ENCODE results near the gene SLAIN2.
"Not testable (repeated sequence)": the region's sequence is repeated elsewhere in the genome, so short reads cannot be mapped to it uniquely, and the experiment has no call there.

SLAIN2 gene

GRCh38 chr4:48340965-48341775 is at the start of gene SLAIN2:
Gene SLAIN2, plus strand, starts transcription at chr4:48341529. Its CDS starts 211 bp downstream, at chr4:48341740.
- DNase-seq, result peak; percentile 98

- not testable (repeated sequence) for DNase-seq
Observed at GRCh38 chr4:48292218-48292790, 49.0 kb upstream of the SLAIN2 start.

- DNase-seq, result no peak
Observed at GRCh38 chr4:48295116-48295515, 46.2 kb upstream of the SLAIN2 start.

- no peak for DNase-seq
Observed at GRCh38 chr4:48296365-48296764, 45.0 kb upstream of the SLAIN2 start.

GRCh38 chr4:48297256-48297846 is 44.0 kb upstream of the SLAIN2 start:
- no peak for DNase-seq

GRCh38 chr4:48299560-48299959 is 41.8 kb upstream of the SLAIN2 start:
- DNase-seq, result no peak

- DNase-seq, result no peak
Observed at GRCh38 chr4:48300004-48300403, 41.3 kb upstream of the SLAIN2 start.

- no peak for DNase-seq
Observed at GRCh38 chr4:48305508-48305907, 35.8 kb upstream of the SLAIN2 start.

- DNase-seq, result no peak
Observed at GRCh38 chr4:48307528-48307927, 33.8 kb upstream of the SLAIN2 start.

GRCh38 chr4:48308901-48309300 is 32.4 kb upstream of the SLAIN2 start:
- DNase-seq, result no peak

- DNase-seq, result no peak
Observed at GRCh38 chr4:48311896-48312295, 29.4 kb upstream of the SLAIN2 start.

- not testable (repeated sequence) for DNase-seq
Observed at GRCh38 chr4:48314746-48315145, 26.6 kb upstream of the SLAIN2 start.

- peak; percentile 16 for DNase-seq
Observed at GRCh38 chr4:48315728-48316630, 25.4 kb upstream of the SLAIN2 start.

- DNase-seq, result no peak
Observed at GRCh38 chr4:48321312-48321711, 20.0 kb upstream of the SLAIN2 start.

- no peak for DNase-seq
Observed at GRCh38 chr4:48322063-48322462, 19.3 kb upstream of the SLAIN2 start.

- no peak for DNase-seq
Observed at GRCh38 chr4:48324281-48324680, 17.0 kb upstream of the SLAIN2 start.

GRCh38 chr4:48329193-48329592 is 12.1 kb upstream of the SLAIN2 start:
- no peak for DNase-seq

- no peak for DNase-seq
Observed at GRCh38 chr4:48329976-48330375, 11.4 kb upstream of the SLAIN2 start.

- no peak for DNase-seq
Observed at GRCh38 chr4:48331577-48332330, 9.6 kb upstream of the SLAIN2 start.

GRCh38 chr4:48332661-48333060 is 8.7 kb upstream of the SLAIN2 start:
- DNase-seq, result no peak

GRCh38 chr4:48333587-48333986 is 7.7 kb upstream of the SLAIN2 start:
- DNase-seq, result no peak

GRCh38 chr4:48334236-48334635 is 7.1 kb upstream of the SLAIN2 start:
- DNase-seq, result no peak
